ENCODE measurements around the gene FMN1.

GRCh38 chr15:32990071-32990470 is 204.4 kb downstream of the FMN1 start:
- TF ChIP-seq CTCF (IDR thresholded peaks at IDR 0.05), result no peak
- TF ChIP-seq POLR2A (IDR thresholded peaks at IDR 0.05), result no peak
- no peak for TF ChIP-seq POLR2AphosphoS5 (IDR thresholded peaks at IDR 0.05)
- TF ChIP-seq EP300 (IDR thresholded peaks at IDR 0.05; ENCODE audit: low read depth), result no peak

All from transverse colon (tissue), 4 donors.